H1 (cell line): ENCODE measurements around the gene DLK1. TPM values are rescaled to one million over a fixed set of nuclear protein-coding genes. Genes with fewer than 3 reads are reported as not detected.

Experiments used
- CTCF ChIA-PET: fragments of 300-600 bp; sonication (Branson Sonifier 250); formaldehyde crosslinking; loops from one replicate; lab custom pipeline; 2021; ENCODE audit not compliant: partially characterized antibody; lab: Charles Lee
- POLR2A ChIA-PET: fragments of 300-600 bp; sonication (Branson Sonifier 250); formaldehyde crosslinking; loops from one replicate; lab custom pipeline; 2021; ENCODE audit warnings: inconsistent platforms; ENCODE audit not compliant: partially characterized antibody; lab: Charles Lee
- DNase-seq, 2 experiments: peaks; one replicate each; pipeline versions ENCODE4 v3.0.0 to v3.0.0-alpha.2; 2010 to 2022; ENCODE audit warnings: low spot score in 2 of 2, low read depth in 1 of 2, mixed read lengths in 1 of 2
- FAIRE-seq: peaks from 2 replicates; lab custom pipeline; 2011; peaks lifted over from hg19 to GRCh38; lab: Jason Lieb, UNC
- H2AFZ ChIP-seq: 2 replicates; pipeline ENCODE4 v1.8.1; 2012; ENCODE audit warnings: low read length, inconsistent platforms
- H2AK5ac ChIP-seq: 2 replicates; pipeline ENCODE4 v1.6.1; 2013; ENCODE audit warnings: low read depth, low read length
- H2BK120ac ChIP-seq: replicated peaks from 2 replicates; pipeline ENCODE3; 2013; ENCODE audit warnings: low read depth, low read length, inconsistent platforms
- H2BK12ac ChIP-seq: 2 replicates; pipeline ENCODE4 v1.6.1; 2013; ENCODE audit warnings: low read depth, low read length
- H2BK15ac ChIP-seq: 2 replicates; pipeline ENCODE4 v1.6.1; 2013; ENCODE audit warnings: low read length
- H2BK20ac ChIP-seq: 2 replicates; pipeline ENCODE4 v1.6.1; 2013; ENCODE audit warnings: low read length
- H2BK5ac ChIP-seq: 2 replicates; pipeline ENCODE4 v1.6.1; 2013; ENCODE audit warnings: low read depth, low read length
- H3K14ac ChIP-seq: 2 replicates; pipeline ENCODE4 v1.6.1; 2013; ENCODE audit warnings: inconsistent platforms; ENCODE audit not compliant: insufficient read length
- H3K18ac ChIP-seq: 2 replicates; pipeline ENCODE4 v1.6.1; 2013; ENCODE audit warnings: low read length; ENCODE audit errors: extremely low read depth
- H3K23ac ChIP-seq: 2 replicates; pipeline ENCODE4 v1.6.1; 2013; ENCODE audit warnings: inconsistent platforms; ENCODE audit not compliant: insufficient read length
- H3K23me2 ChIP-seq: 2 replicates; pipeline ENCODE4 v1.6.1; 2013; ENCODE audit warnings: low read depth, low read length
- H3K27ac ChIP-seq: 2 replicates; pipeline ENCODE4 v1.6.1; 2011; ENCODE audit warnings: low read depth, low read length, inconsistent platforms
- H3K27me3 ChIP-seq, 4 experiments: replicated peaks in 1 of 4; 1 replicate in 1 of 4; 2 replicates in 3 of 4; pipeline versions ENCODE4 v1.6.1 to v1.8.1; 2011 to 2013; ENCODE audit warnings: low read length in 3 of 4, mild to moderate bottlenecking in 3 of 4, inconsistent platforms in 2 of 4, mixed read lengths in 2 of 4, moderate library complexity in 1 of 4; ENCODE audit not compliant: control insufficient read depth in 3 of 4, insufficient read depth in 3 of 4; ENCODE audit errors: extremely low read depth in 1 of 4
- H3K36me3 ChIP-seq, 4 experiments: 2 replicates each; pipeline versions ENCODE4 v1.6.1 to v1.8.1; 2011 to 2013; ENCODE audit warnings: mild to moderate bottlenecking in 4 of 4, low read length in 3 of 4, moderate library complexity in 2 of 4, control low read depth in 1 of 4, inconsistent platforms in 1 of 4; ENCODE audit not compliant: insufficient read depth in 4 of 4, control insufficient read depth in 2 of 4
- H3K4ac ChIP-seq: replicated peaks from 2 replicates; pipeline ENCODE3; 2013; ENCODE audit warnings: low read length, low read depth, mixed read lengths, inconsistent platforms; ENCODE audit not compliant: insufficient read length
- H3K4me1 ChIP-seq, 4 experiments: replicated peaks in 1 of 4; 1 replicate in 1 of 4; 2 replicates in 3 of 4; pipeline versions ENCODE4 v1.6.1 to v1.8.1; 2011 to 2013; ENCODE audit warnings: low read length in 3 of 4, inconsistent platforms in 2 of 4, mixed read lengths in 1 of 4; ENCODE audit not compliant: insufficient read depth in 4 of 4, control insufficient read depth in 3 of 4
- H3K4me2 ChIP-seq, 2 experiments: 2 replicates each; pipeline versions ENCODE4 v1.6.1 to v1.8.1; 2011 to 2013; ENCODE audit warnings: low read depth in 2 of 2, low read length in 2 of 2, control low read depth in 1 of 2, inconsistent platforms in 1 of 2, mild to moderate bottlenecking in 1 of 2; ENCODE audit not compliant: insufficient read depth in 1 of 2
- H3K4me3 ChIP-seq, 4 experiments: fragments of 200-600, 300-600 bp in 1 of 4; sonication (generic), shearing (Covaris generic), sonication (Bioruptor Twin) in 1 of 4; 2 replicates each; pipeline versions ENCODE4 v1.5.1 to v1.8.1; 2011 to 2016; ENCODE audit warnings: low read length in 4 of 4, low read depth in 3 of 4, control low read depth in 2 of 4, inconsistent platforms in 2 of 4, mild to moderate bottlenecking in 2 of 4, mixed read lengths in 1 of 4, moderate library complexity in 1 of 4; ENCODE audit not compliant: insufficient read depth in 2 of 4; ENCODE audit errors: extremely low read depth in 1 of 4
- H3K56ac ChIP-seq: replicated peaks from 2 replicates; pipeline ENCODE3; 2013; ENCODE audit warnings: low read depth, mild to moderate bottlenecking, mixed read lengths, low read length, inconsistent platforms; ENCODE audit not compliant: insufficient read length
- H3K79me1 ChIP-seq: 2 replicates; pipeline ENCODE4 v1.6.1; 2013; ENCODE audit warnings: low read depth, low read length, control low read depth
- H3K79me2 ChIP-seq, 2 experiments: 2 replicates each; pipeline versions ENCODE4 v1.6.1 to v1.8.1; 2012 to 2013; ENCODE audit warnings: low read length in 2 of 2, mild to moderate bottlenecking in 2 of 2, inconsistent platforms in 1 of 2; ENCODE audit not compliant: insufficient read depth in 2 of 2, control insufficient read depth in 1 of 2
- H3K9ac ChIP-seq, 4 experiments: replicated peaks in 1 of 4; 1 replicate in 1 of 4; 2 replicates in 3 of 4; pipeline versions ENCODE4 v1.6.1 to v1.8.1; 2011 to 2013; ENCODE audit warnings: low read depth in 3 of 4, low read length in 3 of 4, control low read depth in 2 of 4, mild to moderate bottlenecking in 2 of 4, moderate library complexity in 2 of 4, inconsistent platforms in 1 of 4; ENCODE audit errors: extremely low read depth in 1 of 4
- H3K9me3 ChIP-seq, 2 experiments: 2 replicates each; pipeline versions ENCODE4 v1.6.1 to v1.8.1; 2012 to 2013; ENCODE audit warnings: mild to moderate bottlenecking in 2 of 2, moderate library complexity in 2 of 2, control low read depth in 1 of 2, inconsistent platforms in 1 of 2, low read depth in 1 of 2, low read length in 1 of 2, mixed read lengths in 1 of 2; ENCODE audit not compliant: insufficient read depth in 2 of 2
- H4K20me1 ChIP-seq, 2 experiments: replicated peaks in 1 of 2; 2 replicates each; pipeline versions ENCODE3 to v1.8.1; 2011 to 2013; ENCODE audit warnings: inconsistent platforms in 2 of 2, low read length in 2 of 2, mild to moderate bottlenecking in 1 of 2; ENCODE audit not compliant: insufficient read depth in 2 of 2, control insufficient read depth in 1 of 2
- H4K5ac ChIP-seq: 2 replicates; pipeline ENCODE4 v1.6.1; 2013; ENCODE audit warnings: low read length, low read depth, mixed read lengths, inconsistent platforms; ENCODE audit not compliant: insufficient read length
- H4K8ac ChIP-seq: 2 replicates; pipeline ENCODE4 v1.8.0; 2013; ENCODE audit warnings: mild to moderate bottlenecking, moderate library complexity, low read length, inconsistent platforms; ENCODE audit not compliant: insufficient read depth; ENCODE audit errors: extremely low read depth
- H4K91ac ChIP-seq: replicated peaks from 2 replicates; pipeline ENCODE3; 2013; ENCODE audit warnings: low read length, mixed read lengths, inconsistent platforms; ENCODE audit not compliant: insufficient read length
- CREB1 ChIP-seq: IDR thresholded peaks from 2 replicates; pipeline ENCODE4 v1.6.1; 2012; ENCODE audit warnings: inconsistent platforms
- KDM5A ChIP-seq: fragments of 200-600 bp; IDR thresholded peaks from 2 replicates; pipeline ENCODE4 v1.7.1; 2012; ENCODE audit warnings: mild to moderate bottlenecking, low read length, inconsistent platforms, mixed read lengths
- SIN3A ChIP-seq, 2 experiments: IDR thresholded peaks in 1 of 2; conservative IDR thresholded peaks in 1 of 2; 2 replicates each; pipeline ENCODE4 v1.6.1; 2011 to 2012; ENCODE audit warnings: low read length in 2 of 2, improper control_type of control experiment in 1 of 2, low read depth in 1 of 2, mild to moderate bottlenecking in 1 of 2
- WGBS, 2 experiments: shearing (Covaris generic) in 1 of 2; methylation state at CpG; one replicate each; pipeline versions ENCODE4 v1.1.6 to v1.1.7; 2013 to 2015; ENCODE audit warnings: low lambda C conversion rate in 2 of 2, mixed read lengths in 2 of 2, inconsistent platforms in 1 of 2, low coverage in 1 of 2, missing lambda C conversion rate in 1 of 2; ENCODE audit not compliant: insufficient replicate concordance in 2 of 2, insufficient coverage in 1 of 2, insufficient read length in 1 of 2; ENCODE audit errors: extremely low coverage in 1 of 2, missing lambda C conversion rate in 1 of 2; 5-methylcytosine and 5-hydroxymethylcytosine counted together
- polyA plus RNA-seq, 7 experiments: library from polyadenylated mRNA; depleted of rRNA in 3 of 7; stranded (reverse) in 5 of 7; unstranded in 2 of 7; fragments of >200 nt in 5 of 7; fragments of 200-250 nt in 2 of 7; gene quantifications; 1 replicate in 5 of 7; 2 replicates in 1 of 7; 4 replicates in 1 of 7; pipeline versions ENCODE4 v1.2.1 to v1.2.3, GENCODE V29; 2011 to 2013; ENCODE audit warnings: missing spikeins in 2 of 7, mixed read lengths in 2 of 7
- total RNA-seq: library from RNA; stranded (reverse); fragmentation: NEBNext Ultra II Directional; extraction: Animal tissue kit (Norgen Biotek cat#: 25700); gene quantifications from 2 replicates; pipeline ENCODE4 v1.2.1, GENCODE V29; 2021

DLK1 gene
- total and polyA plus RNA-seq, 2 of the 8 experiments (the other 6 are each of a cell fraction or from before 2014, with no cell fraction given): 1.3 to 2.4 TPM

- H2BK12ac ChIP-seq: no peak overlapping the region
- H3K18ac ChIP-seq: no peak overlapping the region
- CTCF ChIA-PET: interaction anchor here (1.2 kb wide), 1 partner anchor 41 kb away, joined by 3 read pairs; no protein-coding TSS in a partner anchor
- no peak for DNase-seq
- 94% methylated on average over 12 of the region's 14 CpGs; no CpG with 5 or more reads in 1 of the 2 experiments for WGBS, 2 experiments
- no peak overlapping the region for H3K14ac ChIP-seq
- H3K4me2 ChIP-seq: no peak overlapping the region
- POLR2A ChIA-PET: no interaction called here
- H3K9ac ChIP-seq: no peak overlapping the region
- no peak overlapping the region for H2BK20ac ChIP-seq
- peak overlapping the region; percentile 13 for H4K91ac ChIP-seq
- H3K23me2 ChIP-seq: no peaks in the 10 kb centered on the region
- H3K4ac ChIP-seq: no peak overlapping the region
- no peak overlapping the region for H2AFZ ChIP-seq
- TF ChIP-seq KDM5A: no peak
- no peak for TF ChIP-seq CREB1
- no peak for TF ChIP-seq SIN3A (conservative IDR thresholded peaks at IDR 0.05 in 1 of 2, IDR thresholded peaks at IDR 0.05 in 1 of 2; ENCODE audit: low read depth in 1 of 2, low read length in 2 of 2)
- no peak overlapping the region for H4K8ac ChIP-seq
- no peaks in the 10 kb centered on the region for H3K4me1 ChIP-seq
- no peak overlapping the region for H3K27ac ChIP-seq
- FAIRE-seq: no peak
- no peaks in the 10 kb centered on the region for H3K36me3 ChIP-seq
- no peaks in the 10 kb centered on the region for H3K27me3 ChIP-seq
- H2AK5ac ChIP-seq: no peak overlapping the region
- no peak overlapping the region for H3K4me3 ChIP-seq
- no peak overlapping the region for H2BK5ac ChIP-seq
- no peaks in the 10 kb centered on the region for H4K20me1 ChIP-seq
- no peak overlapping the region for H4K5ac ChIP-seq
- no peak overlapping the region for H3K56ac ChIP-seq
- no peak overlapping the region for H2BK15ac ChIP-seq
- H3K79me2 ChIP-seq: no peaks in the 10 kb centered on the region
- no peaks in the 10 kb centered on the region for H3K79me1 ChIP-seq
- no peaks in the 10 kb centered on the region for H3K9me3 ChIP-seq
- no peak overlapping the region for H2BK120ac ChIP-seq
- H3K23ac ChIP-seq: no peak overlapping the region
These were observed 61.0 kb downstream of the DLK1 start for GRCh38 chr14:100787659-100788058.

Other genes with a start within 250 kb of the DLK1 start
- gene BEGAIN, start 139.5 kb upstream of the DLK1 start, total RNA-seq: 2.1 and 3.0 TPM in 2 replicates
- gene BEGAIN, start 139.5 kb upstream of the DLK1 start, polyA plus RNA-seq (2011; rRNA removed): 2.9 and 3.7 TPM in 2 replicates
- 1.1 and 1.3 TPM in 2 replicates for gene MEG3, start 99.2 kb downstream of the DLK1 start, total RNA-seq
- gene MEG3, start 99.2 kb downstream of the DLK1 start, polyA plus RNA-seq (2011; rRNA removed): 0.17 and 0.49 TPM in 2 replicates
- gene RTL1, start 176.8 kb downstream of the DLK1 start, total RNA-seq: not detected in 2 replicates
- gene RTL1, start 176.8 kb downstream of the DLK1 start, polyA plus RNA-seq (2011; rRNA removed): 0.02 TPM in 1 of 2 replicates, not detected in the other